ENCODE results near the gene PCSK7. TPM values are rescaled to one million over a fixed set of nuclear protein-coding genes. Genes with fewer than 3 reads are reported as not detected.
A peak's percentile ranks its signal among the peaks of the same experiment; 100 is the strongest.
"Not testable (repeated sequence)": the region's sequence is repeated elsewhere in the genome, so short reads cannot be mapped to it uniquely, and the experiment has no call there.

The PCSK7 gene
- total RNA-seq (100 to 1,000 TPM; 300 to 368 (median 336) TPM), total RNA-seq (151 to 395 (median 235) reads per million in 29 experiments)
- 160 TPM for total RNA-seq (2013)

- Histone ChIP-seq H3K4me1 (ENCODE audit: control insufficient read depth in 1 of 2, extremely low read depth in 1 of 2, insufficient read depth in 2 of 2, low read length in 2 of 2) (peaks cover 16 to 57% of the 10 kb centered on the region in 2 experiments), H3K36me3 (ENCODE audit: control insufficient read depth in 2 of 2, extremely low read depth in 1 of 2, insufficient read depth in 1 of 2, low read length in 1 of 2) (peaks cover 9 to 33% of the 10 kb centered on the region in 2 donors), H3K27me3 (replicated peaks in 1 of 2; ENCODE audit: control insufficient read depth in 2 of 2, extremely low read depth in 1 of 2, insufficient read depth in 2 of 2, low read length in 1 of 2) (no peaks in the 10 kb centered on the region), H3K9me3 (no peaks in the 10 kb centered on the region), H3K27ac (ENCODE audit: low read length) (peak within 1 kb of the TSS; percentile 93), H3K4me3 (ENCODE audit: control insufficient read depth in 1 of 2, extremely low read depth in 1 of 2, low read length in 1 of 2) (peak within 1 kb of the TSS; percentile 71 to 88)
- no peaks in the 10 kb centered on the region for H3K9me3 Mint-ChIP-seq
- H3K27ac Mint-ChIP-seq, result peak within 1 kb of the TSS; percentile 99
- ChIA-PET CTCF (interaction anchor here (0.5 to 1.9 kb wide), 5 partner anchors 51 to 973 kb away, joined by 3 to 12 read pairs (median 5); partner anchors contain the start of genes SIDT2 (in 2 of the 2) and CEP164 (in 1 of the 2)), POLR2A (interaction anchor here in 1 of 2 donors (0.5 to 1.0 kb wide), 2 partner anchors 11 to 63 kb away, joined by 3 read pairs; no protein-coding TSS in a partner anchor)
- ATAC-seq (replicated peaks in 1 of 4) (no peak), DNase-seq (peak in 4 of 35 experiments; percentile 19 to 58 (median 23))
- no peaks in the 10 kb centered on the region for H3K27me3 Mint-ChIP-seq
- peaks cover 24% of the 10 kb centered on the region for H3K36me3 Mint-ChIP-seq
- WGBS (ENCODE audit: insufficient coverage), result 0% methylated on average over 10 of the region's 13 CpGs
- H3K4me1 Mint-ChIP-seq, result peaks cover 49 to 64% (median 53%) of the 10 kb centered on the region in 3 donors
- H3K4me3 Mint-ChIP-seq, result peak within 1 kb of the TSS; percentile 96 to 98 (median 98)
Observed at GRCh38 chr11:117231842-117232091, at the start of gene PCSK7. Gene PCSK7 (minus strand): TSS chr11:117232073. CDS start chr11:117229844, 2,229 bp downstream.

DNA sequence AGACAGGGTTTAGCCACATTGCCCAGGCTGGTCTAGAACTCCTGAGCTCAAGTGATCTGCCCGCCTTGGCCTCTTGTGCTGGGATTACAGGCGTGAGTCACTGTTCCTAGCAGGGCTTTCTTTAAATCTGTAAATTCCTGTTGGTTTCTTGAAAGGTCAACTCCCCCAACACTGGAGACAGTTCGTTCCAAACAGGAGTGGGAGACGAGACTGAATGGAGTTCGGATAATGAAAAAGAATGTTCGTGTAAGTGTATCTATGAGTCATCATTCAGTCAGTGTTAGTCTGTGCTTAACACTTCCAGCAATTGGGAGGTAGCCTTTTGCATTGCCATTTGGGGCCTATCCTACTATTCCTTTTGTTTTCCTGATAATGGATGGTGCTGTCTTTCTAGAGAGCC, 49.3 kb upstream of the PCSK7 start:
- Histone ChIP-seq H3K4me3 (ENCODE audit: control insufficient read depth in 1 of 2, extremely low read depth in 1 of 2, low read length in 1 of 2) (peak overlapping the region in 1 of 2 donors; percentile 16), H3K27me3 (replicated peaks in 1 of 2; ENCODE audit: control insufficient read depth in 2 of 2, extremely low read depth in 1 of 2, insufficient read depth in 2 of 2, low read length in 1 of 2) (no peaks in the 10 kb centered on the region), H3K9me3 (no peaks in the 10 kb centered on the region), H3K27ac (ENCODE audit: low read length) (no peak overlapping the region), H3K36me3 (ENCODE audit: control insufficient read depth in 2 of 2, extremely low read depth in 1 of 2, insufficient read depth in 1 of 2, low read length in 1 of 2) (peaks cover 19 to 43% of the 10 kb centered on the region in 2 donors), H3K4me1 (ENCODE audit: control insufficient read depth in 1 of 2, extremely low read depth in 1 of 2, insufficient read depth in 2 of 2, low read length in 2 of 2) (peaks cover 2 to 27% of the 10 kb centered on the region in 2 experiments)
- ChIA-PET POLR2A (no interaction called here), CTCF (no interaction called here)
- H3K4me1 Mint-ChIP-seq, result peaks cover 15 to 52% (median 35%) of the 10 kb centered on the region in 3 donors
- H3K27me3 Mint-ChIP-seq, result no peaks in the 10 kb centered on the region
- ATAC-seq (replicated peaks in 1 of 4) (no peak), DNase-seq (no peak)
- WGBS (ENCODE audit: insufficient coverage), result 96% methylated on average over 6 of the region's 6 CpGs
- no peaks in the 10 kb centered on the region for H3K9me3 Mint-ChIP-seq
- peak overlapping the region; percentile 92 to 99 for H3K27ac Mint-ChIP-seq
- peaks cover 52% of the 10 kb centered on the region for H3K36me3 Mint-ChIP-seq
- H3K4me3 Mint-ChIP-seq, result peak overlapping the region; percentile 68 to 75 (median 71)

DNA sequence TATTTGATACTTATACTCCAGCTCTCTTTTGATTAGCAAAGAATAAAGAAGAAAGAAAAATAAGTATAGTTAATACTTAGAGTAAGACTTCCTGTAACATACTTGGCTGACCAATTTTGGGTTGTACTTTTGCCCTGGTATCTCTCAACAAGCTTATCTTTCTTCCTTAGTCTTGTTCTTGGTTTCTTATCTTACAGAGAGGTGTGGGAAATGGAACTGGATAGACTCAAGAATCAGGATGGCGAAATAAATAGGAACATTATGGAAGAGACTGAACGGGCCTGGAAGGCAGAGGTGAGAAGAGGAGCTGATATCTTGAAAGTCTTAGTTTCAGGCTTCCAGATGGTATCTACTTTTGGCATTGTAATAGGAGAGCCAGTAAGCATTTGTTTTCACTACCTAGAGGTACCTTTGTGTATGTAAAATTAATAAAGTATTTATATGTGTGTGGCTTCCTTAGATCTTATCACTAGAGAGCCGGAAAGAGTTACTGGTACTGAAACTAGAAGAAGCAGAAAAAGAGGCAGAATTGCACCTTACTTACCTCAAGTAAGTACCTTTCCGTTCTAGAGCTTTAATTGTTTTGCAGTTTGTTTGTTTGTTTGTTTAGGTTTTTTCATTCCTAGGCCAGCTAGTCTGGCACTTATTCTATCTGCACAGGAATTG, 48.0 kb upstream of the PCSK7 start:
- peaks cover 48% of the 10 kb centered on the region for H3K36me3 Mint-ChIP-seq
- Histone ChIP-seq H3K4me1 (ENCODE audit: control insufficient read depth in 1 of 2, extremely low read depth in 1 of 2, insufficient read depth in 2 of 2, low read length in 2 of 2) (peaks cover 2 to 27% of the 10 kb centered on the region in 2 experiments), H3K9me3 (no peaks in the 10 kb centered on the region), H3K36me3 (ENCODE audit: control insufficient read depth in 2 of 2, extremely low read depth in 1 of 2, insufficient read depth in 1 of 2, low read length in 1 of 2) (peaks cover 19 to 36% of the 10 kb centered on the region in 2 donors), H3K27ac (ENCODE audit: low read length) (peak overlapping the region; percentile 63), H3K4me3 (ENCODE audit: control insufficient read depth in 1 of 2, extremely low read depth in 1 of 2, low read length in 1 of 2) (peak overlapping the region in 1 of 2 donors; percentile 45), H3K27me3 (replicated peaks in 1 of 2; ENCODE audit: control insufficient read depth in 2 of 2, extremely low read depth in 1 of 2, insufficient read depth in 2 of 2, low read length in 1 of 2) (no peaks in the 10 kb centered on the region)
- DNase-seq, result peak in 1 of 35 experiments; percentile 24
- H3K27me3 Mint-ChIP-seq, result no peaks in the 10 kb centered on the region
- H3K4me3 Mint-ChIP-seq, result peak overlapping the region; percentile 68 to 75 (median 71)
- POLR2A ChIA-PET, result no interaction called here
- no CpG with 5 or more reads among the region's 4 CpGs for WGBS (ENCODE audit: insufficient coverage)
- H3K9me3 Mint-ChIP-seq, result no peaks in the 10 kb centered on the region
- CTCF ChIA-PET, result no interaction called here
- H3K4me1 Mint-ChIP-seq, result peaks cover 24 to 65% (median 47%) of the 10 kb centered on the region in 3 donors
- peak; percentile 55 to 90 (median 76) for ATAC-seq (replicated peaks in 1 of 4)
- H3K27ac Mint-ChIP-seq, result peak overlapping the region; percentile 92 to 99

DNA sequence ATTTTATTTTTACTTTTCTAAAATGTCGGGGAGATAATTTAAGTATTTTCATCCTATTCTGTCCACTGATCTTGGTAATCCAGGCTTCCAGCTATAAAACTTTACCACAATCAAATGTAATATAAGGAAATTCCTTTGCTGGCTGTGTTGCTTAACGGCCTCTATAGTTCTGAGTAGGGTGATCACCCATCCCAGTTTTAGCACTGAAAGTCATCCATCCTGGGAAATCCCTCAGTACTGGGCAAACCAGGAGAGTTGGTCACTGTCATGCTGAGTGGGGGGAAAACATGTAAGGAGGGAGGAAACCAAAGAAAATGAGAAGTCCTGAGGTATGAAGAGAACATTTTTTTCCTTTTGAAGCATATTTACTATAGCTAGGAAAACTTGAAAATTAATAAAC, 46.5 kb upstream of the PCSK7 start:
- Histone ChIP-seq H3K36me3 (ENCODE audit: control insufficient read depth in 2 of 2, extremely low read depth in 1 of 2, insufficient read depth in 1 of 2, low read length in 1 of 2) (peaks cover 14 to 22% of the 10 kb centered on the region in 2 donors), H3K27me3 (replicated peaks in 1 of 2; ENCODE audit: control insufficient read depth in 2 of 2, extremely low read depth in 1 of 2, insufficient read depth in 2 of 2, low read length in 1 of 2) (no peaks in the 10 kb centered on the region), H3K4me1 (ENCODE audit: control insufficient read depth in 1 of 2, extremely low read depth in 1 of 2, insufficient read depth in 2 of 2, low read length in 2 of 2) (peaks cover 2 to 32% of the 10 kb centered on the region in 2 experiments), H3K27ac (ENCODE audit: low read length) (peak overlapping the region; percentile 21), H3K9me3 (no peaks in the 10 kb centered on the region), H3K4me3 (ENCODE audit: control insufficient read depth in 1 of 2, extremely low read depth in 1 of 2, low read length in 1 of 2) (no peak overlapping the region)
- CTCF ChIA-PET, result no interaction called here
- peaks cover 44% of the 10 kb centered on the region for H3K36me3 Mint-ChIP-seq
- H3K9me3 Mint-ChIP-seq, result peaks cover 0 to 3% (median 0%) of the 10 kb centered on the region in 3 donors
- peak overlapping the region; percentile 82 to 90 for H3K27ac Mint-ChIP-seq
- POLR2A ChIA-PET, result no interaction called here
- peaks cover 30 to 69% (median 47%) of the 10 kb centered on the region in 3 donors for H3K4me1 Mint-ChIP-seq
- ATAC-seq (replicated peaks in 1 of 4), result no peak
- no peaks in the 10 kb centered on the region for H3K27me3 Mint-ChIP-seq
- DNase-seq, result no peak
- WGBS (ENCODE audit: insufficient coverage), result no CpG with 5 or more reads among the region's 2 CpGs
- H3K4me3 Mint-ChIP-seq, result no peak overlapping the region

DNA sequence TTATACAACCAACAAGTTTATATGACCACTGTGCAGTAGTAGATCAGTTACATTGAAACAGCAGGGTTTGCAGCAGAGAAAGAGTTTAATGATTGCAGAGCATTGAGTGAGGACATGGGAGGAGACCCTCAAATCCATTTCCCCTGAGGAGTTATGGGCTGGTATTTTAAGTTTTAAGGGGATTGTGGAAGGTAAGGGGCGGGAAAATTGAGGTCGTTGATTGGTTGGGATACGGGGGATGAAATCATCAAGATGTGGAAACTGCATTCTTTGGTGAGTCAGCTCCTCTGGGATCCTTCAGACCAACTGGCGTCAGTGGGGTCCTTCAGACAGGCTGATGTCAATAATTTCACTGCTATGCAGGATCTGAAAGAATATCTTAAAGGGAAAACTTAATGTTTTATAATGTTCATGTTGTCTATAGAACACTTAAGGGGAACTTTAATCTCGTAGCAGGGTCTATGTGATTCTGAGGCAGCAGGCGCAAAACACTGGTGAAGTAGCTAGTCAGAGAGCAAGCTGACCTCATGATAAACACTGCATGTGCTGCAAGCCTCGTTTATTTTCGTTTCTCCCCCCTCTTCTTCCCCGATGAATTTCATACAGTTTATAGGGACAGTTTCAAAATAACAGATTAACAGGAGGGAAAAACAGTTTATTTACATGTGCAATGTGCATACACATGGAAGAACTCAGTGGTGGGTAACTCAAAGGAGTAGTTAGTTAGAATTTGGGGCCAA, 41.8 kb upstream of the PCSK7 start:
- DNase-seq (no peak), ATAC-seq (replicated peaks in 1 of 4) (no peak)
- peaks cover 0 to 4% (median 0%) of the 10 kb centered on the region in 3 donors for H3K9me3 Mint-ChIP-seq
- peaks cover 38% of the 10 kb centered on the region for H3K36me3 Mint-ChIP-seq
- ChIA-PET CTCF (interaction anchor here in 1 of 2 donors (0.6 to 1.0 kb wide), 2 partner anchors 46 to 1895 kb away, joined by 3 to 4 read pairs; no protein-coding TSS in a partner anchor), POLR2A (no interaction called here)
- no peaks in the 10 kb centered on the region for H3K27me3 Mint-ChIP-seq
- peaks cover 0 to 6% of the 10 kb centered on the region in 2 donors for H3K36me3 ChIP-seq (ENCODE audit: control insufficient read depth in 2 of 2, extremely low read depth in 1 of 2, insufficient read depth in 1 of 2, low read length in 1 of 2)
- no peak overlapping the region for H3K27ac ChIP-seq (ENCODE audit: low read length)
- H3K27ac Mint-ChIP-seq, result peak overlapping the region; percentile 68 to 80
- H3K4me1 ChIP-seq (ENCODE audit: control insufficient read depth in 1 of 2, extremely low read depth in 1 of 2, insufficient read depth in 2 of 2, low read length in 2 of 2), result peaks cover 0 to 9% of the 10 kb centered on the region in 2 experiments
- H3K9me3 ChIP-seq, result no peaks in the 10 kb centered on the region
- no peak overlapping the region for H3K4me3 Mint-ChIP-seq
- WGBS (ENCODE audit: insufficient coverage), result 95% methylated on average over 6 of the region's 9 CpGs
- no peaks in the 10 kb centered on the region for H3K27me3 ChIP-seq (replicated peaks in 1 of 2; ENCODE audit: control insufficient read depth in 2 of 2, extremely low read depth in 1 of 2, insufficient read depth in 2 of 2, low read length in 1 of 2)
- no peak overlapping the region for H3K4me3 ChIP-seq (ENCODE audit: control insufficient read depth in 1 of 2, extremely low read depth in 1 of 2, low read length in 1 of 2)
- H3K4me1 Mint-ChIP-seq, result peaks cover 17 to 29% (median 21%) of the 10 kb centered on the region in 3 donors

DNA sequence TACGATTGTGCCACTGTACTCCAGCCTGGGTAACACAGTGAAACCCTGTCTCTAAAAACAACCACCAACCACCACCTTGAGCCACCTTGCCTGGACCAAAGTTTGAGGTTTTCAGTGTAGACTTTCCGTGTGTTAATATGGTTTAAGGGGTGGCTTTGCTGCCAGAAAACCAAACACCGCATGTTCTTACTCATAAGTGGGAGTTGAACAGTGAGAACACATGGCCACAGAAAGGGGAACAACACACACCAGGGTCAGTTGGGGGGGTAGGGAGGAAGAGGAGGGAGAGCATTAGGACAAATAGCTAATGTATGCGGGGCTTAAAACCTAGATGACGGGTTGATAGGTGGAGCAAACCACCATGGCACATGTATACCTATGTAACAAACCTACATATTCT, 40.3 kb upstream of the PCSK7 start:
- WGBS (ENCODE audit: insufficient coverage), result no CpG with 5 or more reads among the region's 5 CpGs
- H3K27ac Mint-ChIP-seq; H3K4me3 Mint-ChIP-seq; H3K27me3 Mint-ChIP-seq; H3K4me3 ChIP-seq (ENCODE audit: control insufficient read depth in 1 of 2, extremely low read depth in 1 of 2, low read length in 1 of 2); H3K27me3 ChIP-seq (replicated peaks in 1 of 2; ENCODE audit: control insufficient read depth in 2 of 2, extremely low read depth in 1 of 2, insufficient read depth in 2 of 2, low read length in 1 of 2); H3K36me3 ChIP-seq (ENCODE audit: control insufficient read depth in 2 of 2, extremely low read depth in 1 of 2, insufficient read depth in 1 of 2, low read length in 1 of 2); H3K27ac ChIP-seq (ENCODE audit: low read length); H3K9me3 Mint-ChIP-seq; ATAC-seq (replicated peaks in 1 of 4); CTCF ChIA-PET; H3K9me3 ChIP-seq; DNase-seq; H3K4me1 ChIP-seq (ENCODE audit: control insufficient read depth in 1 of 2, extremely low read depth in 1 of 2, insufficient read depth in 2 of 2, low read length in 2 of 2): not testable (repeated sequence)
- POLR2A ChIA-PET, result interaction anchor here in 1 of 2 donors (0.6 kb wide), 1 partner anchor 27 kb away, joined by 7 read pairs; no protein-coding TSS in a partner anchor
- Mint-ChIP-seq H3K36me3 (peaks cover 50% of the 10 kb centered on the region), H3K4me1 (peaks cover 14 to 21% (median 17%) of the 10 kb centered on the region in 3 donors)
